Breast epithelium (tissue), 4 donors: ENCODE results near the gene CALU. TPM values are rescaled to one million over a fixed set of nuclear protein-coding genes. Genes with fewer than 3 reads are reported as not detected.

ENCODE experiments used
- DNase-seq, 2 donors: peaks; one replicate each; pipeline ENCODE4 v3.0.0-alpha.2; 2019; ENCODE audit warnings: low spot score in 2 of 2
- H3K27ac ChIP-seq, 2 donors: fragments of 200-600 bp; sonication (generic) in 1 of 2; one replicate each; pipeline ENCODE4 v1.5.1; 2016 to 2019; ENCODE audit warnings: mild to moderate bottlenecking in 1 of 2
- H3K27me3 ChIP-seq, 2 donors: fragments of 200-600 bp; sonication (generic) in 1 of 2; one replicate each; pipeline versions ENCODE4 v1.5.1 to v1.6.0; 2017 to 2019; ENCODE audit warnings: control low read depth in 1 of 2, mild to moderate bottlenecking in 1 of 2
- H3K36me3 ChIP-seq: fragments of 200-600 bp; one replicate; pipeline ENCODE4 v1.5.1; 2019
- H3K4me1 ChIP-seq, 2 donors: fragments of 200-600 bp; sonication (generic); one replicate each; pipeline ENCODE4 v1.5.1; 2016 to 2019; ENCODE audit warnings: control low read depth in 1 of 2
- H3K4me3 ChIP-seq, 3 donors: fragments of 200-600 bp; sonication (generic); 1 replicate in 2 of 3; 2 replicates in 1 of 3; pipeline ENCODE4 v1.5.1; 2016 to 2019; ENCODE audit warnings: mild to moderate bottlenecking in 3 of 3, moderate library complexity in 2 of 3
- H3K9me3 ChIP-seq, 2 donors: fragments of 200-600 bp; sonication (generic) in 1 of 2; one replicate each; pipeline ENCODE4 v1.5.1; 2016 to 2019; ENCODE audit warnings: control low read depth in 1 of 2
- POLR2A ChIP-seq: fragments of 450-650 bp; IDR thresholded peaks from one replicate; pipeline ENCODE4 v1.6.1; 2016; ENCODE audit warnings: antibody characterized with exemption, mild to moderate bottlenecking, moderate library complexity
- POLR2AphosphoS5 ChIP-seq, 3 donors: sonication (generic); formaldehyde crosslinking; IDR thresholded peaks; one replicate each; pipeline ENCODE4 v1.6.1; 2017; ENCODE audit warnings: antibody characterized with exemption in 3 of 3
- intact Hi-C: fragments of 100-400 bp; cut with DNase I; formaldehyde crosslinking; loops from one replicate; pipeline ENCODE4 v1.15.1; 2023; ENCODE audit warnings: low total_unique reads
- total RNA-seq, 3 donors: library from RNA; depleted of rRNA; stranded (reverse); fragments of >200 nt; gene quantifications; one replicate each; pipeline ENCODE4 v1.1.0, GENCODE V29; 2016
- TF ChIP-seq, protein P1 (sequence below), 3 donors: fragments of 450-650 bp; IDR thresholded peaks; one replicate each; pipeline ENCODE4 v1.5.1; 2016 to 2017; ENCODE audit warnings: antibody characterized with exemption in 3 of 3, mild to moderate bottlenecking in 3 of 3, moderate library complexity in 3 of 3

Gene CALU
- total RNA-seq, 3 donors from 2014 or later, result 79.3 to 124 (median 104) TPM

- Histone ChIP-seq H3K4me1 (no peaks in the 10 kb centered on the region), H3K9me3 (no peaks in the 10 kb centered on the region), H3K4me3 (no peak overlapping the region), H3K27me3 (no peaks in the 10 kb centered on the region), H3K36me3 (peaks cover 6% of the 10 kb centered on the region), H3K27ac (peak overlapping the region in 1 of 2 donors; percentile 40)
- intact Hi-C loops, result no loop called here
- TF ChIP-seq, protein P1, sequence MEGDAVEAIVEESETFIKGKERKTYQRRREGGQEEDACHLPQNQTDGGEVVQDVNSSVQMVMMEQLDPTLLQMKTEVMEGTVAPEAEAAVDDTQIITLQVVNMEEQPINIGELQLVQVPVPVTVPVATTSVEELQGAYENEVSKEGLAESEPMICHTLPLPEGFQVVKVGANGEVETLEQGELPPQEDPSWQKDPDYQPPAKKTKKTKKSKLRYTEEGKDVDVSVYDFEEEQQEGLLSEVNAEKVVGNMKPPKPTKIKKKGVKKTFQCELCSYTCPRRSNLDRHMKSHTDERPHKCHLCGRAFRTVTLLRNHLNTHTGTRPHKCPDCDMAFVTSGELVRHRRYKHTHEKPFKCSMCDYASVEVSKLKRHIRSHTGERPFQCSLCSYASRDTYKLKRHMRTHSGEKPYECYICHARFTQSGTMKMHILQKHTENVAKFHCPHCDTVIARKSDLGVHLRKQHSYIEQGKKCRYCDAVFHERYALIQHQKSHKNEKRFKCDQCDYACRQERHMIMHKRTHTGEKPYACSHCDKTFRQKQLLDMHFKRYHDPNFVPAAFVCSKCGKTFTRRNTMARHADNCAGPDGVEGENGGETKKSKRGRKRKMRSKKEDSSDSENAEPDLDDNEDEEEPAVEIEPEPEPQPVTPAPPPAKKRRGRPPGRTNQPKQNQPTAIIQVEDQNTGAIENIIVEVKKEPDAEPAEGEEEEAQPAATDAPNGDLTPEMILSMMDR (IDR thresholded peaks at IDR 0.05), result no peak
- TF ChIP-seq POLR2AphosphoS5 (IDR thresholded peaks at IDR 0.05), result no peak
- no peak for DNase-seq
Measured at GRCh38 chr7:128755819-128756476, 16.8 kb downstream of the CALU start.

GRCh38 chr7:128757203-128757602 lies 18.0 kb downstream of the CALU start:
- TF ChIP-seq POLR2AphosphoS5 (IDR thresholded peaks at IDR 0.05) (no peak), POLR2A (no peak)
- TF ChIP-seq, protein P1 (IDR thresholded peaks at IDR 0.05), result no peak
- no peaks in the 10 kb centered on the region for H3K4me1 ChIP-seq
- DNase-seq, result no peak
- H3K27me3 ChIP-seq, result no peaks in the 10 kb centered on the region
- peaks cover 10% of the 10 kb centered on the region for H3K36me3 ChIP-seq
- intact Hi-C loops, result no loop called here
- H3K4me3 ChIP-seq, result no peak overlapping the region
- no peak overlapping the region for H3K27ac ChIP-seq
- no peaks in the 10 kb centered on the region for H3K9me3 ChIP-seq

- Histone ChIP-seq H3K4me1 (no peaks in the 10 kb centered on the region), H3K36me3 (peaks cover 10% of the 10 kb centered on the region), H3K9me3 (no peaks in the 10 kb centered on the region), H3K27me3 (no peaks in the 10 kb centered on the region), H3K4me3 (no peak overlapping the region), H3K27ac (no peak overlapping the region)
- DNase-seq, result no peak
- no peak for TF ChIP-seq POLR2A
- no peak for TF ChIP-seq POLR2AphosphoS5 (IDR thresholded peaks at IDR 0.05)
- TF ChIP-seq, protein P1 (IDR thresholded peaks at IDR 0.05), result no peak
- intact Hi-C loops, result no loop called here
Measured at GRCh38 chr7:128758553-128758952, 19.4 kb downstream of the CALU start.

- Histone ChIP-seq H3K27ac (no peak overlapping the region), H3K4me1 (no peaks in the 10 kb centered on the region), H3K27me3 (no peaks in the 10 kb centered on the region), H3K4me3 (no peak overlapping the region), H3K9me3 (no peaks in the 10 kb centered on the region), H3K36me3 (peaks cover 10% of the 10 kb centered on the region)
- TF ChIP-seq POLR2A, result no peak
- TF ChIP-seq, protein P1 (IDR thresholded peaks at IDR 0.05), result no peak
- no peak for TF ChIP-seq POLR2AphosphoS5 (IDR thresholded peaks at IDR 0.05)
- intact Hi-C loops, result no loop called here
- no peak for DNase-seq
Measured at GRCh38 chr7:128759242-128759641, 20.1 kb downstream of the CALU start.

GRCh38 chr7:128763541-128763940 lies 24.4 kb downstream of the CALU start:
- no peaks in the 10 kb centered on the region for H3K4me1 ChIP-seq
- H3K27ac ChIP-seq, result no peak overlapping the region
- intact Hi-C loops, result no loop called here
- TF ChIP-seq, protein P1 (IDR thresholded peaks at IDR 0.05), result no peak
- TF ChIP-seq POLR2AphosphoS5 (IDR thresholded peaks at IDR 0.05) (no peak), POLR2A (no peak)
- peaks cover 10% of the 10 kb centered on the region for H3K36me3 ChIP-seq
- H3K4me3 ChIP-seq, result no peak overlapping the region
- no peak for DNase-seq
- H3K27me3 ChIP-seq, result no peaks in the 10 kb centered on the region
- no peaks in the 10 kb centered on the region for H3K9me3 ChIP-seq
